DMS153 treated with DMSO at 0.1 percent for 48 hours (cell line): Measurements from ENCODE around the gene GNAL.
"Not testable (repeated sequence)": the region's sequence is repeated elsewhere in the genome, so short reads cannot be mapped to it uniquely, and the experiment has no call there.

ENCODE experiments used
- DNase-seq: peaks from one replicate; lab custom pipeline; 2025; ENCODE audit not compliant: unreplicated experiment; lab: John Stamatoyannopoulos, UW

The GNAL gene

DNA sequence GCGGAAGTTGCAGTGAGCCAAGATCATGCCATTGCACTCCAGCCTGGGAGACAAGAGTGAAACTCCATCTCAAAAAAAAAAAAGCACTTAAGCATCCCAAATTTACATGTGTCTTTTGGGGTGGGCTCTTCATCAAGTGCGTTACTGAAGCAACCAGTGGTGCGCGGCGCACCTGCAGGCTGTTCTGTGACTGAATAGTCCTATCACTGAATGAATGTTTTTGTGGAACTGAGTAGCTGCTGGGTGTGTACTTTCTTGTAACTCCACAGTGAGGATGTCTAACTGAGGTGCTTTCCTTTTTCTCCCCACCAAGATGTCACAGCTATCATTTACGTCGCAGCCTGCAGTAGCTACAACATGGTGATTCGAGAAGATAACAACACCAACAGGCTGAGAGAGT is 179.2 kb downstream of the GNAL start:
- no peak for DNase-seq

DNA sequence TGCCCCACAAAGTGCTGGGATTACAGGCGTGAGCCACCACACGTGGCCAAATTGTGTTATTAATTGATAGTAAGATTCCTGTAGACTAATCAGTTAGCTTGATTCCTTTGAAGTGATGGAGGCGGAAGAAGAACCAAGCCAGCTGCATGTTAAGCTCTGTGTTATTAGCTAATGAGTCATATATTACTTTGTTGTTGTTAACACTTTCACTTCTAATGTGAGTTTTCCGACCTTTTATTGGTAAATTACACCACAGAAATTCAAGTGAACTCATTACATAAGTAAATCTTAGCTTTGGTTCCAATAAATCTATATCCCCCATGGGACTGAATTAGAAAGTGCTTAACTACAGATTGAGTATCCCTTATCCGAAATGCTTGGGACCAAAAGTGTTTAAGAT is 182.4 kb downstream of the GNAL start:
- no peak for DNase-seq

DNA sequence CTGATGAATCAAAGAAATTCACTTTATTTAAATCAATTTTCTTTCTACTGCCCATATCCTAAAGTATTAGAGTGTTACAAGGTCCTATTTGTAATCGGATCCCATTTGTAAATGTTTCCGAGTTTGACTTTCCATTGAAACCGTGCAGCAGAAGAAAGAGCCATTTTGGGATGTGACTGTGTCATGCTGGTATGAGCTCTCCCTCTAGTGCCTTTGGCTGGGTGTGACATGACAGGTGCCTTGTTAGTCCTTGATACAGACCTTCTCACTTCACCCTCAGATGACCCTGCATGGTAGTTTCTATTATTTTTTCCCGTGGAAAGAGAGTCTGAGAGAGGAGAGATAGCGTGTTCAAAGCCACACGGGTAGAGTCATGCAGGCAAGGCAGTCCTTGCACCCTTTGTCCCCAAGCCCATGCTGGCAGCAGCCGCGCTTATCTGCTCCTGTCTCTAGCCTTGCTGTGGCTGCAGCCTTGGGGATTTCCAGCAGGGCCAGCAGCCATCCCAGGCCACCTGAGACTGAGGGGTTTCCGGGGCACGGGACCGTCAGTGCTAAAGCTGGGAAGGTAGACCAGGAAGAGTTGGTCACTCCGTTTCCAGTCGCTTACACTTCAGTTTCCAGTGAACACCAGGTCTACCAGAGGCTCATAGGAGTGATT is 183.5 kb downstream of the GNAL start:
- no peak for DNase-seq

DNA sequence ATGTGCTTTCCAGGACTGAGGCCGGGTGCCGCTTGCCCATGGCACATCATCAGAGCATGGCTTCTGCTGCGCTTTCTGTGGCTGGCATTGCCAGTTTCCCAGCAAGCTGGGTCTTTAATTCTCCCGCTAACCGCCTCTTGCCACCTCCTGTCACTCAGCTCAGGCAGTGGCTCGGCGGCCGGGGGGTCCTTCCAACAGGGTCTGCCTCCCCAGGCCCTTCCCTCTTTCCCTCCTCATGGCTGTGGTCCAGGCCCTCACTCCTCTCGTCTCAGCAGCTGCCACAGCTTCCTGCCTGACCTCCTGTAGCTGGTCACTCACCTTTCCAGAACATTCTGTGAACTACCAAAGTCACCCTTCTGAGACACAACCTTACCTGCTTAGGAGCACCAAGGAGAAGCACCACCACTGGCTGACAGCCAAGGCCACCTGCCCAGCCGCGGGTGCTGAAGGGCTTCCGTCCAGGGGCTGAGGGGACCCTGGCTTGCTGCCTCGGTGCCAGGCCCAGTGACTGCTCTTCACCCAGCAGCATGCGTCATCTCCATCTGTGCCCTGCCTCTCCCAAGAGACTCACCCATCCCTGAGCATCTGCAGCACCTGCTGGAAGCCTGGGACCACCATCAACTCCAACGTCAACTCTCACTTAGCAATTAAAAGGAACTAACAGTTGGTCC is 184.7 kb downstream of the GNAL start:
- no peak for DNase-seq

DNA sequence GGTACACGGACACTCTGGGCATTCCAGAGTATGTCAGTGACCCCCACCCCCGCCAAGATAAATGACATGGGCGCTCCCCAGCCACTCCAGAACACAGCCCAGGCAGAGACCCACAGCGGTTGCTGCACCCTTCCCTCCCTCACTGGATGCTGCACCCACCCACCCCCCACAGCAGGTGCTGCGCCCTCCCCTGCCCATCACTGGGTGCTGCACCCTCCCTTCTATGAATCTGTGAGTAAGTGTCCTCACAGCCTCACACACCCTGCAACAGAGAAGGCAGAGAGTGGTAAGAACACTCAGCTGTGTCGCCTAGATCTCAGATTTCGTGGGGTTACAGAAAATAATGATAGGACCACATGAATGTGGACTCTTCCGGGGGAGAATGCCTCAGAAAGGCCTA is 185.6 kb downstream of the GNAL start:
- no peak for DNase-seq

DNA sequence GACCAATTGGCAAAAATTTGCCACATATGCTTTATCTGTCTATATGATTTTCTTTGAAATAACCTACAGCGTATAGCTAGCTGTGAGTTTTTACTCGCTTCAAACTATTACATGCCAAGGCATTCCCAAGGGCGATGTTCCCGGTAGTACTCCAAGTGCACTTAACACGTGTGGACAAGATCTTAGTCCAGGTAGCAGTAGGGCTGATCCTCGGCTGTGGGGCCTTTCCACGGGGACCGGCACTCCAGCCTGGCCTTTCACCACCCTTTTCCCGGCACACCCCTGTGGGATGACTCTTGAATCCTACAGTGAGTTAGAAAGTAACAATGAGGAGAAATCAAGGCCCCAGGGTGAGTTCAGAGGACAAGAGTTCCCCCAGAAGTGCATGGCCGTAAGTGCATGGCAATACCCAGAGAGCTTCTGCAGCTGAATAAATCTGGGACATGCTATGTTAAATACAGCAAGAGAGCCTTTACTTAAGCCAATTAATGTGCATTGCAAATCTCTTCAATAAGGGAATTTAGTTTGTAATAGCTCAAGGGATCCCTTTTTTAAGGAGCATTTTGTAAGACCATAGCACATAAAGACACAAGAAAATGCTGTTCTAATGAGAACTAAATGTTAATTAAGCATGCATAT is 188.6 kb downstream of the GNAL start:
- DNase-seq: no peak

DNA sequence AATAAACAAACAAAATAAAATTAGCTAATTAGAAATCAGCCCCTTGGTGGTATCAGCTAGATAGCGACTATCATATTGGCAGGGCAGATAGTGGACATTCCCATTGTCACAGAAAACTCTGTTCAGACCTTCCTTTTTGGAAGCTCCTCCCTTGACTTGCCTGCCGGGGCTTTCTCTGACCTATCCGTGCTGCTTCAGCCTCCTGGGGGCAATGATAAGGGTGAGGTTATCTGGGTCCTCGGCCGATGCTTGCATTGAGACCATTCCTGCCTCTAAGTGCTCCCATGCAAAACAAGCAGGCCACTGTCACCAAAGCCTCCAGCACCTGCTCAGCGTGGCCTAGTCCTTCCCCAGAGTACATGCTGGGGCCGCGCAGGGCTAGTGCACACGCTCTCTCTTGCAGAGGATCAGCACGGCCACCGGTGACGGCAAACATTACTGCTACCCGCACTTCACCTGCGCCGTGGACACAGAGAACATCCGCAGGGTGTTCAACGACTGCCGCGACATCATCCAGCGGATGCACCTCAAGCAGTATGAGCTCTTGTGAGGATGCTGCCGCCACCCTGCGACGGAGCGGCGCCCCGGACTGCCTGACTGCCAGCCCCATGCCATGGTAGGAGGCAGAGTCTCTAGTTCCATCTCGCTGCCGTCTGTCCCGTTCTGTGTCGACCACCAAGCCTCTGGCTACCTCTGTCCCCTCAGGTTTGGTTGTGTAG is 191.7 kb downstream of the GNAL start:
- DNase-seq: no peak

DNA sequence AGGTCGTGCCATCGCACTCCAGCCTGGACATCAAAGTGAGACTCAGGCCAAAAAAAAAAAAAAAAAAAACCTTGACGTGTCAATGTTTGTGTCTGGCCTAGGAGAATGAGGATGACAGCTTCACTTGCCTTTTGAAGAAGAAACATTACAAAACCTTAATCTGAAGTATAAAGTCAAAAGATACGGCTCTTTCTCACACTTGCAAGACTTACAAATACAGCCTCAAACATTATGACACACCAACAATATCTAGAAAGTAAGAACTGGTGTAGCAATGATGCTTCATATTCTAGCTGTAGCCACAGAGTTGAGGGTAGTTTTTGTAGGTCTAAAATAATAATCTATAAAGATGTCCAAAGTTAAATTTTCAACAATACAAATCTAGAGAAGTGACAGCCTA is 193.6 kb downstream of the GNAL start:
- no peak for DNase-seq

DNA sequence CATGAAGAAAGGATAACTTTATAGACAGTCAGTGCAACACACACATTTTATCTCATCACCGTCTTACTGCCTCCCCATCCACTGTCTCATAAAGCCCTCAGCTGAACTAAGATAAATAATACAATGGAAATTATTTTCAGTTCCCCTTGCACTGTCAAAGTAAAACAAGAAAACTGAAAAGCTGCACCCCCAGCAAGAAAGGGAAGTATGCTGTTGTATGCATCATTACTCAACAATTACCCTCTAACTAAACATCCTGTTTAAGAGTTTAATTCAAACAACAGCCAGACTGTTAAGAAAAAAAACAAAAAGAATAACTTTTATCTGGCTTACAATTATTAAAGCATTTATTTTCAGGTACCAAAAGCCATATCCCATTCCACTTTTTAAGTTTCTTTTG is 194.1 kb downstream of the GNAL start:
- DNase-seq: no peak

DNA sequence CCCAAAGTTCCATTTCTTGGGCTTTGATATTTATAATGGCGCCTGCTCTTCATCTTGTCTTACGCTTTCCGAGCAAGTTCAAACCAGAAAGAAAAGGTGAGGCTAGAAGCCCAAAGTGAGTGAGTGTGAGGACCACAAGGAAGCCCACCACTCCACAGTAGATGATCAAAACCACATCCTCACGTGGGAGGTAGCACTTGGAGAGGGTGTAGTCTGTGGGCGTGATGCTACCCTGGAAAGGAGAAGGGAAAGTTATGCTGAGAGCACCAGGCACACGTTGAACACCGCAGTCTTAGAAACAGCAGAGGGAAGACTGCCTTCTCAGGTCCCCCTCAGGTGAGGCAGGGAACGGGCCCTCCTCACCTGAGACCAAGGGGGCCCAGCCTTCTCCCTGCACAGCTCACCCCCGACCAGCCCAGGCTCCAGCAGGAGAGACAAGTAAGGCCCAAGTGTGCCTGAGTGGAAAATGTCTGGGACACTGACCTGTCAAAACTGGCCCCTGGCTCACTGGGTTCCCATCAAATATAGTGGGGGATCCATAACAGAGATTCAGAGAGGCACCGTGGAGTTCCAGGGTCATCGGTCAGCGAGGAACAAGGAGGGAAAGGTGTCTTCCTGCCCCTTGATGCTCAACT is 195.4 kb downstream of the GNAL start:
- no peak for DNase-seq

DNA sequence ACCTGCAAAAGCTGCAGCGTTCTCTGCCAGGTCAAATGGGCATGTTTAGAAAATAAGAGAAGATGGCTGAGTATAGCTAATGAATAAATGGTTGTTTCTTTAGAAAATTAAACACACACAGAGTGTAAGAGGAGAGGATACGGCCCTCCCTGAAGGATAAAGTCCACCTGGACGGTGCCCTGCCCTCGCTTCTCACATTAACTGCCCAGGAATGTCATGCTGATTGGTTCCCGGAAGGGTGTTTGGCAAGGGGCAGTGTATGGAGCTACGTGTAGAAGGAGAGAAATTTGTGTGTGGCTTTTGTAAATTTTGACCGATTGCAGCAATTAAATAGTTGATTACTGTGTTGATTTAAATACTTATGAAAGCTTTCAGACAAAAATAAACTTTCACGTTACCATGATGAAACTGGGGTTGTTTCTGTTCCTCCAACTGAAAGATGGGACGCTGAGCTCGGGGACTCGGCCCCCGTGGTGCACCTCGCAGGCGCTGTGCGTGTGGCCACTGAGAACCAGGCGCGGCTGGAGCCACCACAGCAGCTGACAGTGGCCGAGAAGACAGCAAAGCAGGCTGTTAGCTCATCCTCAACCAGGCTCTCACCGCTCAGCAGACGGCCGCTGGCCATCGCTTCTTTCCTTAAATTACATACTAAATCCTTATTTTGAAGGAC is 196.3 kb downstream of the GNAL start:
- no peak for DNase-seq

DNA sequence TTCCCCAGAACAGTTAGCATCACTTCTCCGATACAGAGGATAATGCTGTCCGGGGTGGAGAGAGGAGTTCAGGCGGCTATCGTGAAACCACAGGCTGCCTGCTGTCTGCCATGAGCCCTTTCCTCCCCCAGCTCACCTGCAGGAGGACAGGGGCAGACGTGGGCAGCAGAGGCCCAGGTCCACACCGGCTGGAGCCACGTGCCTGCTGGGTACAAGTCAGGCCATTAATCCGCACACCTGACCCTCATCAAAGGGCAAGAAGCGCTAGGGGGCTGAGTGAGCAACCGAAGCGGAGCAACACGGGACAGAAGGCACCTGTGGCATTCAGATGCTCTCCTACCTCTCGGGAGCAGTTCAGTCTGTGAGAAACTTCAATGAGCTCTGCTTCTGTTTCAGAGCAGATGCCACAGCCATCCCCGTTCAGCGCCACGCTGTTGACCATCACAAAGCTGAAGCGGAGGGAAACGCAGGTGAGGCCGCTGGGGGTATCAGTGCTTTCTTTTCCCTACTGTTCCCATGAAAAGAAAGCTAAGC is 197.6 kb downstream of the GNAL start:
- no peak for DNase-seq

DNA sequence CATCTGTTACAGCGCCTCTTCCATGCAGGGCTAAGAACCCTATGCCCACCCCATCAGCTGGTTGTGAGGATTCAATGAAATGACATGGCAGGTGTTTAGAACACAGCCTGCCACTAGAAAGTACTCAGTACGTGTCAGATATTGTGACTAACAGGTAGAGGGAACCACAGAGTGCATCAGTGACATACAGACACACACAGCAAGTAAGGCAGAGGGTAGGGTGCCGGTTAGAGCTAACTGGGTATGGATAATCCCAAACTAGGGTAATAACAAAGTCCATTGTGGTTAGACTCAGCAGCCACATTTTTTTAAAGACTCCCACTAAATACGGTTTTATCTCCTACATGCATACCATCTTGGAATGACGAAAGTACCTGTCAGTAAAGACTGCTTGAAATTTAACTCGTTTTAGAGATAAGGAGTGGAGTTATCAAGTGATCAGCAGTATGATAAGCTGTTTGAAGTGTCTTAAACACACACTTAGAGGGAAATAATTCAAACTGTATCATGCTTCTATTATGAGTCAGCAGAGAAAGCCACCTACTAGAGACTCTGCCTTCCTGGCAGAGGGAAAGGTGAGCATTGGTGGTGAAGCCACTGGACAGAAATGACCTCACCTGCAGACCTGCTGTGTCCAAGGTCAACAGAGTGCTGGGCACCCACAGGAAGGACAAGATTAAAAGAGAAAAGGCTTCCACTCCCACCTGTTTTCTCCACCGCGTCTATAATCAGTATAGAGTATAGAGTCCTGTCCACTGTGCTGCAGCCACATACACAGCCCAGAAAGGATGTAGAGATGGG is 198.5 kb downstream of the GNAL start:
- no peak for DNase-seq

DNA sequence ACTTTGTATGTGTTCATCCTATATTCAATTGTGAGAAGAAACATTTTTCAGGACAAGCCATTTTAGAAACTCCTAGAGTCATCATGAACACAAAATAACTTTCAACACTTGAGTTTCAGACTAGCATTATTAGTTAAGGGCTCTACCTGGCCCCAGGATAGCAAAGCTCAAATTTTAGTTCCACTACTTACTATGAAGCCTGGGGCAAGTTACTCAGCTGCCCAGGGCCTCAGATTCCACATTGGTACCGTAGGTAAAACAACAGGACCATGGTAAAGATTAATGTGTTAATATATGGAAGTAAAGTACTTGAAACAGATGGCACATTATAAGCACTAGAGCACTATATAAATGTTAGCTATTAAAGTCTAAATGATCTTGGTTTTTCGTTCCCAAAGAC is 199.7 kb downstream of the GNAL start:
- no peak for DNase-seq

DNA sequence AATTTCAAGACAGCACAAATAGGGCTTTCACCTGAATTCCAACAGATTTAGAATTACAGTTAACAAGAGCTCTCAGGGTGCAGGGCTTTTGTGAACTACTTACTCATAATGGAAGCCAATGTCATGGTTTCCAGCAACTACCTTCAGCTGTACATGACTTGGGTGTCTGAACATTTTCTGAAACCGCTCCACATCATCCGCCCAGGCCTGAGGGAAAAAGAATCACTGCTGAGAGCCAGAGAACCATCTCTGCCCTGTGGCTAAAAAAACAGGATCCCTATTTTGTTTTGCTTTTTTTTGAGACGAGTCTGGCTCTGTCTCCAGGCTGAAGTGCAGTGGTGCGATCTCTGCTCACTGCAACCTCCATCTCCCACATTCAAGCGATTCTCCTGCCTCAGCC is 200.2 kb downstream of the GNAL start:
- DNase-seq: no peak

DNA sequence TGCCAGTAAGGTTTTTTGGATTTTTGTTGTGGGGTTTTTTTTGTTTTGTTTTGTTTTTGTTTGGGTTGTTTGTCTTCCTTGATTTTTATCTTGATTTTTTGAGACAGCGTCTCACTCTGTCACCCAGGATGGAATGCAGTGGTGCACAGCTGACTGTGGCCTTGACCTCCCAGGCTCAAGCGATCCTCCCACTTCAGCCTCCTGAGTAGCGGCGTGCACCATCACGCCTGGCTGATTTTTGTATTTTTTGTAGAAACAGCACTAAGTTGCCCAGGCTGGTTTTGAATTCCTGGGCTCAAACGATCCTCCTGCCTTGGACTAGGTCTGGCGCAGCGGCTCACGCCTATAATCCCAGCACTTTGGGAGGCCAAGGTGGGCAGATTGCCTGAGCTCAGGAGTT is 202.7 kb downstream of the GNAL start:
- DNase-seq: no peak

DNA sequence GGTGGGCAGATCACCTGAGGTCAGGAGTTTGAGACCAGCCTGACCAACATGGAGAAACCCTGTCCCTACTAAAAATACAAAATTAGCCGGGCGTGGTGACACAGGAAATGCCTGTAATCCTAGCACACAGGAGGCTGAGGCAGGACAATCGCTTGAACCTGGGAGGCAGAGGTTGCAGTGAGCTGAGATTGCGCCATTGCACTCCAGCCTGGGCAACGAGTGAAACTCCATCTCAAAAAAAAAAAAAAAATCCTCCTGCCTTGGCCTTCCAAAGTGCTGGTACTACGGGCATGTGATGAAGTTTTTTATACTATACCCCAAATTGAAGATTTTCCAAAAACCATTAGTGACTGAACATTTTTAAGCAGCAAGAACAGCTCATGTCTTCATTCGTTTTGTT is 203.4 kb downstream of the GNAL start:
- DNase-seq: not testable (repeated sequence)

DNA sequence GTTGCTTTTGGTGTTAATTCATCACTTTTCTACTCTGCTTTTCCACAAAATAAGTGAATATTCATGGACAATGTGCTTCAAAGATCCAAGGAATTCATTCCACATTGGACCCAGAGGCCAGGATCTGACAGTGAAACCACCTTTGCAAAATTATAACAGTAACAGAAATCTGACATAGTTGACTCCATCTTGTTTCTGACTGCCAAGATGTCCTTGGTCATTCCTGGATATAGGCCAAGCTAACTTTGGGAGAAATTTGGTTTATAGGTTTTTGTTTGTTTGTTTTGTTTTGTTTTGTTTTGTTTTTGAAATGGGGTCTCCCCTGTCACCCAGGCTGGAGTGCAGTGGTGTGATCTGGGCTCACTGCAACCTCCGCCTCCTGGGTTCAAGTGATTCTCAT is 208.7 kb downstream of the GNAL start:
- DNase-seq: no peak

DNA sequence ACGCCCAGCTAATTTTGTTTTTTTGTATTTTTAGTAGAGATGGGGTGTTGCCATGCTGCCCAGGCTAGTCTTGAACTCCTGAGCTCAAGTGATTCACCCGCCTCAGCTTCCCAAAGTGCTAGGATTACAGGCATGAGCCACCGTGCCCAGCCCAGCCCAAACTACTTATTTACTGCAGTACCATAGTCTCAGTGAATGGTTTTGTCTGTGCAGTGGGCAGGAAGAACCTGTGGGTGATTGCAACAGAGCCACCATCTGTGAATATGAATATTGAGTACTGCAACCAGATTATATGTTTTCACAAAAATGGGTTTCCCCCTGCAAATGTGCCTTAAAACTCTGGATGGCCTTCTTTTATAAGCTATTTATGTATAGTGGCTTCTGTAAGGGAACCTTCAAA is 210.0 kb downstream of the GNAL start:
- DNase-seq: no peak
